LNCAP (cell line): ENCODE measurements around the gene KLHL13.

Experiments used
- TF ChIP-seq, protein P1 (sequence below): fragments of 450-650 bp; IDR thresholded peaks from 2 replicates; pipeline ENCODE4 v1.5.1; 2017; ENCODE audit warnings: mild to moderate bottlenecking

The KLHL13 gene

DNA sequence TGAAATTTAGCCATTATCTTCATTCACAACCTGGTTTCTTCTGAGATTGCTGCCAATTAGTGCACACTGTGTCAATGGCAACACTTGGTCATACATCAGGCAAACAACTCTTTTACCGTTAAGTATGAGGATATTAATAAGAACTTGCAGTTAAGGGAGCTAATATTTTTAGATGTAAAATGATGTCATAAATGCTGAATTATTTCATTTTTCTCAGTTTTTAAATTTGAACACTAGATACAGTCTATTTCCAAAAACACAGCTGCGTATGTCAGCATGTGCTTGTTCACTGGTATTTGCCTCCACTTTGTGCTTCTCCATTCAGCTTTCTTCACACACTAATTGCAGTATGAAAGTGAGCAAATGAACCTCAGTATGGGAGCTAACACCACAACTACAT, 1.6 kb downstream of the KLHL13 start:
- TF ChIP-seq, protein P1, sequence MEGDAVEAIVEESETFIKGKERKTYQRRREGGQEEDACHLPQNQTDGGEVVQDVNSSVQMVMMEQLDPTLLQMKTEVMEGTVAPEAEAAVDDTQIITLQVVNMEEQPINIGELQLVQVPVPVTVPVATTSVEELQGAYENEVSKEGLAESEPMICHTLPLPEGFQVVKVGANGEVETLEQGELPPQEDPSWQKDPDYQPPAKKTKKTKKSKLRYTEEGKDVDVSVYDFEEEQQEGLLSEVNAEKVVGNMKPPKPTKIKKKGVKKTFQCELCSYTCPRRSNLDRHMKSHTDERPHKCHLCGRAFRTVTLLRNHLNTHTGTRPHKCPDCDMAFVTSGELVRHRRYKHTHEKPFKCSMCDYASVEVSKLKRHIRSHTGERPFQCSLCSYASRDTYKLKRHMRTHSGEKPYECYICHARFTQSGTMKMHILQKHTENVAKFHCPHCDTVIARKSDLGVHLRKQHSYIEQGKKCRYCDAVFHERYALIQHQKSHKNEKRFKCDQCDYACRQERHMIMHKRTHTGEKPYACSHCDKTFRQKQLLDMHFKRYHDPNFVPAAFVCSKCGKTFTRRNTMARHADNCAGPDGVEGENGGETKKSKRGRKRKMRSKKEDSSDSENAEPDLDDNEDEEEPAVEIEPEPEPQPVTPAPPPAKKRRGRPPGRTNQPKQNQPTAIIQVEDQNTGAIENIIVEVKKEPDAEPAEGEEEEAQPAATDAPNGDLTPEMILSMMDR: no peak

DNA sequence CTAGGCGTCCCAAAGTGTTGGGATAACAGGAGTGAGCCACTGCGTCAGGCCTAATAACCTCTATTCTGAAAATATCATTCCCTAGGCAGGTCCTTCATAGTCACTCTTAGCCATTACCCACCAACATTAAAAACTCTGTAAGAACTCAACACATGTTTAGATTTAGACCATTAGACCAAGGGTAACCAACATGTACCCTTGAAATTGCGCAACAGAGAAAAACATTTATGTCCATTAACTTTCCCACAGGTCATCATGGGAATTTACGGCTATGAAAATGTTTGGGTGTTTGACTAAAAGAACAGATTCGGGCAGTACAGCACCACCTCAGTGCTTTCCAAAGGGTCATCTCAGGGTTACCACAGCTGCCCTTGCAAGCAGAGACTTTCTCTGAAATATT, 7.5 kb downstream of the KLHL13 start:
- TF ChIP-seq, protein P1: no peak

DNA sequence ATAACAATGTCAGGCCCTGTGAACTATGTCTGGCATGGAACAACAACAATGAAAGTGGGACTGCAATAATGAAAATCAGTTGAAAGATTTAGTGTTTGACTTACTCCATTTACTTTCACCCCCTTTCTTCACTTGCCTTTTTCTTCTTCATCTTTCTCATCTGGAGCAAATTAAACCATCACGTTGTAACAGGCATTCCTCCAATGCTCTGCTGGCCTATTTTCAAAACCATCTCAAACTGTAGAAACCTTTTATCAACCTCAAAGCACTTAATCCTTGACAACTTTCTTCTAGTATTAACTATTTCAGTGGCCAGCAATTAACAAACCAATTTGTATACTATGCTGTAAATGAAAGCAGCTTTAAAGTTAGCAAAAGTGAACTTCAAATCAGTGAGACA, 8.3 kb downstream of the KLHL13 start:
- TF ChIP-seq, protein P1: no peak

DNA sequence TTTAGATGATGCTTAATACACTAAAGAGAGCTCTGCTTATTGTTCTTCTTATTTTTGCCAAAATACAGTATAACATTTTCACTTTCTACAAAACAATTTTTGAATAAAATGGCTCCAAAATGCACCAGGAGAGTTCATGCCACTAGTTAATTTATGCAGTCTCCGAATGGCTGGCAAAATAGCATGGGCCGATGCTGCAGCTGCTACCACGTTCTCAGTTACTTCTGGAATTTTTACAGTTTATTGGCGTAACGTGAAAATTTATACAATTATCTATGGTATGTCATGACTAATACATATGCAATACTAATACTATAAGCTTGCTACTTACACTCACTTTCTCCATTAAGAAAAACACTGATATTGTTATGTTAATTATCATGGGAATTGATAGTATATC, 16.5 kb downstream of the KLHL13 start:
- TF ChIP-seq, protein P1: no peak

DNA sequence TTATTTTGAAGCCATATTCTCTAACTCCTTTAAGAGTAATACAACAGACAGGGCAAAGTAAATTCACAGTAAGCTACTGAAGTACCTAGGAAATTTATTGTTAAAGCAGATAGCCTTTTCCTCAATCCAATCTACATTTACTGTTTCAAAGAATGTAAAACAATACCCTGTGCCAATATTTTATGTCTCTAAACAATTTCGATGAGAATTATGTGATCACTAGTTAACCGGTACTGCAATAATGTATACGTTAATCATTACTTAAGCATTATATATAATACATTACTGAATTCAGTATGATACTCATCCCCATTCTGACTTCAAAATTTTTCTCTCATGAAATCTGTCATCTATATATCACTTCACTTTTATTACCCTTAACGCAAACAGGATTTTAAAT, 28.5 kb downstream of the KLHL13 start:
- TF ChIP-seq, protein P1: no peak

DNA sequence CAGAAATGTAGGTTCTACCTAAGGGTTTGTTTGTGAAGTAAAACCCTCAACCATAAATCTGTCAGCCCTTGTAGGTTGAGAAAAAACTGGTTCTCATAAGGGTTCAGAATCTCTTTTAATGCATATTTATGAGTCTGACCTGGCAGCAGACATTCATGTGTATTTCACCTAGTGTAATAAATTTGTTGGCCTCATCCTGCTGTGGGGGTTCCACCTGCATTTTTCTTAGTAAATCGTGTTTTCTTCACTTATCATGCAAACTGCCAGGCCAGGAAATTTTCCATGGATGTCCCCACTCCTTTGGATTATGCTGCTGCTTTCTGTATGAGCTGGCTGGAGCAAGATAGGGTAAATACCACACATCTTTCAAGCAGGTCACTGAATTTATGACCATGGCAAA, 42.4 kb downstream of the KLHL13 start:
- TF ChIP-seq, protein P1: no peak

DNA sequence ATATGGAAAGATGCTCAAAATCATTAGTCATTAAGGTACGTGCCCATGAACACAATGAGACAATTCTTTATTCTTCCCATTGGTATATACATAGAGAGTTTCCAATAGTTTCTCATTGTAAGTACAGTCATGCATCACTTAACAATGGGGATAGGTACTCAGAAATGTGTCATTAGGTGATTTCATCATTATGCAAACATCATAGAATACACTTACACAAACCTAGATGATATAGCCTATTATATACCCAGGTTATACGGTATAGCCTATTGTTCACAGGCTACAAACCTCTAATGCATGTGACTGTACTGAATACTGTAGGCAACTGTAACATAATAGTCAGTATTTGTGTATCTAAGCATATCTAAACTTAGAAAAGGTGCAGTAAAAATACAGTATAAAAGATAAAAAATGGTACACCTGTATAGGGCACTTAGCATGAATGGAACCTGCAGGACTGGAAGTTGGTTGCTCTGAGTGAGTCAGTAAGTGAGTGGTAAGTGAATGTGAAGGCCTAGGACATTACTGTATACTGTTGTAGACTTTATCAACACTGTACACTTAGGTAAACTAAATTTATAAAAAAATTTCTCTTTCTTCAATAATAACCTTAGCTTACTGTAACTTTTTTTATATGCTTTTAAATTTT, 49.6 kb downstream of the KLHL13 start:
- TF ChIP-seq, protein P1: no peak
